ENCODE data around the gene PRR30. TPM values are rescaled to one million over a fixed set of nuclear protein-coding genes. Genes with fewer than 3 reads are reported as not detected.

Gene PRR30
- total RNA-seq, 1 donor, result not detected

DNA sequence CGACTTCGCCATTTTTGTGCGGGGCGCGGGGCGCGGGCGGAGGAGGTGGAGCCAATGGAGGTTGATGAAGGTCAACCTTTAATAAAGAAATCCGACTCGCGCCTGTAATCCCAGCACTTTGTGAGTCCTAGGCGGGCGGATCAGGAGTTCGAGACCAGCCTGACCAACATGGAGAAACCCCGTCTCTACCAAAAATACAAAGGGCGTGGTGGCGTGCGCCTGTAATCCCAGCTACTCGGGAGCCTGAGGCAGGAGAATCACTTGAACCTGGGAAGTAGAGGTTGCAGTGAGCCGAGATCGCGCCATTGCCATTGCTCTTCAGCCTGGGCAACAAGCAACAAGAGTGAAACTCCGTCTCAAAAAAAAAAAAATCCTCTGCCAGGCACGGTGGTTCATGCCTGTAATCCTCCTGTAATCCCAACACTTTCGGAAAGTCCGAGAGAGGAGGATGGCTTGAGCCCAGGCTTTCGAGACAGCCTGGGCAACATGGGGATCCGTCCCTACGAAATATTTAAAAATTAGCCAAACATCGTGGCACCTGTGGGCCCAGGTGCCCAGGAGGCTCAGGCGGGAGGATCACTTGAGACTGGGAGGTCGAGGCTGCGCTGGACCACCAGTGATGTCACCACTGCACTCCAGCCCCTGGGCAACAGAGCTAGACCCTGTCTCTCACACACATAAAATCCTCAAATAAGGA is 4.3 kb downstream of the PRR30 start:
- H3K4me1 ChIP-seq (ENCODE audit: insufficient read depth, low read length), result peaks cover 8% of the 10 kb centered on the region
- H3K79me2 ChIP-seq (ENCODE audit: insufficient read depth, low read length), result peaks cover 22% of the 10 kb centered on the region
- peaks cover 25% of the 10 kb centered on the region for H3K36me3 ChIP-seq (ENCODE audit: insufficient read depth, low read length)
- no peak overlapping the region for H3K27ac ChIP-seq (ENCODE audit: low read depth, low read length)
- H3K4me3 ChIP-seq (ENCODE audit: insufficient read depth, low read length), result peak overlapping the region; percentile 99
- H4K20me1 ChIP-seq (ENCODE audit: insufficient read depth, low read length), result peaks cover 26% of the 10 kb centered on the region
- H3K9me3 ChIP-seq (ENCODE audit: low read depth, low read length), result no peaks in the 10 kb centered on the region
- H2AFZ ChIP-seq (ENCODE audit: low read length), result peak overlapping the region; percentile 88
- DNase-seq (ENCODE audit: insufficient read length, low spot score, missing footprints), result no peak
- peak overlapping the region; percentile 73 for H3K4me2 ChIP-seq (ENCODE audit: insufficient read depth, low read length)
- H3K27me3 ChIP-seq (ENCODE audit: insufficient read depth, low read length), result peaks cover 8% of the 10 kb centered on the region
- TF ChIP-seq, protein P1, sequence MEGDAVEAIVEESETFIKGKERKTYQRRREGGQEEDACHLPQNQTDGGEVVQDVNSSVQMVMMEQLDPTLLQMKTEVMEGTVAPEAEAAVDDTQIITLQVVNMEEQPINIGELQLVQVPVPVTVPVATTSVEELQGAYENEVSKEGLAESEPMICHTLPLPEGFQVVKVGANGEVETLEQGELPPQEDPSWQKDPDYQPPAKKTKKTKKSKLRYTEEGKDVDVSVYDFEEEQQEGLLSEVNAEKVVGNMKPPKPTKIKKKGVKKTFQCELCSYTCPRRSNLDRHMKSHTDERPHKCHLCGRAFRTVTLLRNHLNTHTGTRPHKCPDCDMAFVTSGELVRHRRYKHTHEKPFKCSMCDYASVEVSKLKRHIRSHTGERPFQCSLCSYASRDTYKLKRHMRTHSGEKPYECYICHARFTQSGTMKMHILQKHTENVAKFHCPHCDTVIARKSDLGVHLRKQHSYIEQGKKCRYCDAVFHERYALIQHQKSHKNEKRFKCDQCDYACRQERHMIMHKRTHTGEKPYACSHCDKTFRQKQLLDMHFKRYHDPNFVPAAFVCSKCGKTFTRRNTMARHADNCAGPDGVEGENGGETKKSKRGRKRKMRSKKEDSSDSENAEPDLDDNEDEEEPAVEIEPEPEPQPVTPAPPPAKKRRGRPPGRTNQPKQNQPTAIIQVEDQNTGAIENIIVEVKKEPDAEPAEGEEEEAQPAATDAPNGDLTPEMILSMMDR (IDR thresholded peaks at IDR 0.05; ENCODE audit: extremely low read depth, low read depth, low read length), result no peak

DNA sequence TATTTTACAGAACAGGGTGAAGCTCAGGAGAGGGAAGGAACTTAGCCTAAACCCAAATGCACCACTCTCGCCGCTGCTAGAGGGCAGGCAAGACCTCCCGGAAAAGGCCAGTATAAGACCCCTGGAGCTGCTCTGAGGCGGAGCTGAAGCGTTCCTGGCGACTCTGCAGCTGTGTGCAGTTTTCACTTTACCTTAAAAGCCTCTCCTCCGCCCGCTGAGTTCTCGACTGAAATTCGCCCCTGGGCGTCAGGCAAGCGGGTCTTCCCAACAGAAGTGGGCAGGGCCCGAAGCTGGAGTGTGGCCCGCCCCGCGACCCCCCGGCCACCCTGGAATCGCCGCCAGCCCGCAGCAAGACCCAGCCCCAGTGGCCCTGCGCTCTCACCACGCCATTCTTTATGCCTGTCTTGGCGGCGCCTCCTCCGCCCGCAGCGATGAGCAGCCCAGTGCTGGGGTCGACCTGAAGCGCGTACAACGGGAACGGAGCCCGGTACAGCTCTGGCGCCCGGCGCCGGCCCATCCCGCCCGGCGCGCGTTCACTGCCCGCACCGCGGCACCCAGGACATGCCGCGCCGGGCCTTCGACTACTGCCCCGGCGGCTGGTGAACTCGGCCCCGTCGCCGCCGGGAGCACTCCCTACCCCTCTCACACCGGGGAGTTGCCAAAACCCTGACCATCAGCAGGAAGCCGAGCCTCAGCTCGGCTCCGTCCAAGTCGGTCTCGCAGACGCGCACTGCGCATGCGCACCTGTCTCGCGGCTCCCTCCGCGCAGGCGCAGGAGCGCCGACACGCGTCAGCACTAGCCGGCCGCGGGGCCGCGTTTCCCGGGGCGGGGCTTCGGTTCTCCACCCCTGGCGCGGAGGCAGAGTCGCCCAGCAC is 5.1 kb downstream of the PRR30 start, which contains the start of gene PREB:
PREB (minus strand) TSS at position 732 of the 876 bp plus-strand sequence; CDS start at position 517, 215 bp downstream.
- peak within 1 kb of the TSS; percentile 80 for H3K27ac ChIP-seq (ENCODE audit: low read depth, low read length)
- DNase-seq (ENCODE audit: insufficient read length, low spot score, missing footprints), result peak; percentile 100

DNA sequence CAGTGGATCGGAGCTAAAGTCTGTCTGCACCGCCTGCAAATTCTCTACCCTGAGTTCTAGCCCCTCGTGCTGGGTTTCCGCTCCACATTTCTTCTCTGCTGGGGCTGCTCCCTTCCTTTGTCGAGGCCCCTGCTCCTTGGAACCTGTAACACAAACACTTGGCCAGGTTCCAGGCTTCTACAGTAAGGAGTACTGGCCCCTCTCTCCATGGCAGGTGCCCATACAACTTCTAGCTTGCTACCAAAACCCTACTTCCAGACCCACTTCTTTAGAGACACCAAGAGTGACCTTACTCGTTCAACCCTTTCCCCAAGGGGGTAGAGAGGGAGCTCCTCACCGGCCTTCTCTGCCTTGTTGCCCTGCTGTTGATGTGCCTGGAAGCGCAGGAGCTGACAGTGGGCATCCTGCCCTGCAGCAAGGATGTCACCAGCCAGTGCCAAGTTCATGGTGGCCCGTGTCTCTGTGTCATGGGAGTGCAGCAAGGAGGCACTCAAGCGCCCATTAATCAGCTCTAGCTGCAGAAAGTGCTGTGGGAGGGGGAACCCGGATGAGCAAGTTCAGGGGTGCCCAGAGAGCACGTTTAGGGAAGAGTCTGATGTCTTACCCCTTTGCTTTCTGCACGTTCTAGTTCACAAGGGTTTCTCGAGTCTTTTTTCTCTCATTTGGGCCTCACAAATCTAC is 5.9 kb downstream of the PRR30 start:
- Histone ChIP-seq H3K9me3 (ENCODE audit: low read depth, low read length) (no peaks in the 10 kb centered on the region), H3K4me2 (ENCODE audit: insufficient read depth, low read length) (peak overlapping the region; percentile 88), H3K27me3 (ENCODE audit: insufficient read depth, low read length) (no peaks in the 10 kb centered on the region), H3K4me1 (ENCODE audit: insufficient read depth, low read length) (peaks cover 8% of the 10 kb centered on the region), H3K79me2 (ENCODE audit: insufficient read depth, low read length) (peaks cover 22% of the 10 kb centered on the region), H4K20me1 (ENCODE audit: insufficient read depth, low read length) (peaks cover 26% of the 10 kb centered on the region), H3K36me3 (ENCODE audit: insufficient read depth, low read length) (peaks cover 32% of the 10 kb centered on the region), H3K27ac (ENCODE audit: low read depth, low read length) (peak overlapping the region; percentile 11), H2AFZ (ENCODE audit: low read length) (no peak overlapping the region), H3K4me3 (ENCODE audit: insufficient read depth, low read length) (peak overlapping the region; percentile 99)
- TF ChIP-seq, protein P1 (IDR thresholded peaks at IDR 0.05; ENCODE audit: extremely low read depth, low read depth, low read length), result no peak
- no peak for DNase-seq (ENCODE audit: insufficient read length, low spot score, missing footprints)

More for the DNA sequence above, 5.1 kb downstream of the PRR30 start, which contains the start of gene PREB:
- Histone ChIP-seq H3K79me2 (ENCODE audit: insufficient read depth, low read length) (peaks cover 22% of the 10 kb centered on the region), H3K9me3 (ENCODE audit: low read depth, low read length) (no peaks in the 10 kb centered on the region), H3K27me3 (ENCODE audit: insufficient read depth, low read length) (peaks cover under 1% of the 10 kb centered on the region), H3K4me1 (ENCODE audit: insufficient read depth, low read length) (peaks cover 8% of the 10 kb centered on the region), H3K4me3 (ENCODE audit: insufficient read depth, low read length) (peak within 1 kb of the TSS; percentile 99), H3K4me2 (ENCODE audit: insufficient read depth, low read length) (peak within 1 kb of the TSS; percentile 88), H3K36me3 (ENCODE audit: insufficient read depth, low read length) (peaks cover 32% of the 10 kb centered on the region), H4K20me1 (ENCODE audit: insufficient read depth, low read length) (peaks cover 26% of the 10 kb centered on the region), H2AFZ (ENCODE audit: low read length) (peak within 1 kb of the TSS; percentile 89)
- TF ChIP-seq, protein P1 (IDR thresholded peaks at IDR 0.05; ENCODE audit: extremely low read depth, low read depth, low read length), result peak; percentile 50
